Lower leg skin (tissue), 3 donors: Measurements from ENCODE around the gene VTCN1.

Experiments used
- CTCF ChIP-seq, 3 donors: fragments of 450-650 bp; IDR thresholded peaks; one replicate each; pipeline ENCODE4 v1.5.1; 2016; ENCODE audit warnings: antibody characterized with exemption in 3 of 3, mild to moderate bottlenecking in 3 of 3, moderate library complexity in 2 of 3
- POLR2A ChIP-seq, 2 donors: fragments of 450-650 bp; IDR thresholded peaks; one replicate each; pipeline ENCODE4 v1.6.1; 2016 to 2017; ENCODE audit warnings: antibody characterized with exemption in 2 of 2, mild to moderate bottlenecking in 1 of 2, moderate library complexity in 1 of 2

GRCh38 chr1:117232531-117232930 lies 21.8 kb upstream of the VTCN1 start:
- TF ChIP-seq CTCF (IDR thresholded peaks at IDR 0.05) (no peak), POLR2A (IDR thresholded peaks at IDR 0.05) (no peak)
